HG03045 (cell line): ENCODE data around the gene ZBTB7B.
A peak's percentile ranks its signal among the peaks of the same experiment; 100 is the strongest.

ENCODE experiments used
- ATAC-seq: cut with Tn5 transposase; IDR thresholded peaks from one replicate; pipeline ENCODE4 v1.9.1; 2021; ENCODE audit warnings: mild to moderate bottlenecking, moderate library complexity; ENCODE audit not compliant: unreplicated experiment

Gene ZBTB7B

GRCh38 chr1:155052439-155053395, 50.1 kb downstream of the ZBTB7B start:
- ATAC-seq, result no peak

- no peak for ATAC-seq
Measured at GRCh38 chr1:155053531-155054105, 51.0 kb downstream of the ZBTB7B start.

- no peak for ATAC-seq
Measured at GRCh38 chr1:155057104-155057503, 54.5 kb downstream of the ZBTB7B start.

GRCh38 chr1:155057788-155058211, 55.2 kb downstream of the ZBTB7B start:
- no peak for ATAC-seq

GRCh38 chr1:155060736-155061135, 58.1 kb downstream of the ZBTB7B start:
- no peak for ATAC-seq

GRCh38 chr1:155061381-155062150, 59.0 kb downstream of the ZBTB7B start:
- peak; percentile 46 for ATAC-seq

GRCh38 chr1:155062151-155062686, 59.6 kb downstream of the ZBTB7B start:
- no peak for ATAC-seq

GRCh38 chr1:155062702-155063411, 60.3 kb downstream of the ZBTB7B start:
- no peak for ATAC-seq

- ATAC-seq, result peak; percentile 72
Measured at GRCh38 chr1:155063550-155064110, 61.0 kb downstream of the ZBTB7B start, which contains the start of gene EFNA4. EFNA4 (plus strand) TSS chr1:155063740; CDS start chr1:155063824, 84 bp downstream.

GRCh38 chr1:155064111-155064831, 61.7 kb downstream of the ZBTB7B start:
- ATAC-seq, result no peak

- ATAC-seq, result no peak
Measured at GRCh38 chr1:155064832-155065429, 62.3 kb downstream of the ZBTB7B start.

- ATAC-seq, result no peak
Measured at GRCh38 chr1:155066777-155067176, 64.2 kb downstream of the ZBTB7B start.
